NCI-H748 (cell line): ENCODE measurements around the gene ZFP64.
"Not testable (repeated sequence)": the region's sequence is repeated elsewhere in the genome, so short reads cannot be mapped to it uniquely, and the experiment has no call there.

ENCODE experiments used
- DNase-seq: peaks from one replicate; lab custom pipeline; 2025; ENCODE audit not compliant: unreplicated experiment; lab: John Stamatoyannopoulos, UW

ZFP64 gene

GRCh38 chr20:52204136-52204535 lies 12.6 kb upstream of the ZFP64 start:
- DNase-seq = peak; percentile 1

GRCh38 chr20:52201395-52201794 lies 9.8 kb upstream of the ZFP64 start:
- peak; percentile 86 for DNase-seq

- DNase-seq = peak; percentile 49
Measured at GRCh38 chr20:52200870-52201269, 9.3 kb upstream of the ZFP64 start.

- no peak for DNase-seq
Measured at GRCh38 chr20:52196845-52197244, 5.3 kb upstream of the ZFP64 start.

GRCh38 chr20:52193886-52194545 lies 2.4 kb upstream of the ZFP64 start:
- no peak for DNase-seq

GRCh38 chr20:52193133-52193532 lies 1.6 kb upstream of the ZFP64 start:
- DNase-seq = peak; percentile 1

- DNase-seq = not testable (repeated sequence)
Measured at GRCh38 chr20:52192719-52193007, 1.1 kb upstream of the ZFP64 start.

- peak; percentile 52 for DNase-seq
Measured at GRCh38 chr20:52191916-52192718, 538 bp upstream of the ZFP64 start.

- DNase-seq = peak; percentile 25
Measured at GRCh38 chr20:52190437-52191131, 995 bp downstream of the ZFP64 start.

- no peak for DNase-seq
Measured at GRCh38 chr20:52181766-52182165, 9.8 kb downstream of the ZFP64 start.

- no peak for DNase-seq
Measured at GRCh38 chr20:52180180-52180840, 11.3 kb downstream of the ZFP64 start.

- no peak for DNase-seq
Measured at GRCh38 chr20:52179331-52180179, 12.0 kb downstream of the ZFP64 start.

- DNase-seq = no peak
Measured at GRCh38 chr20:52178691-52179090, 12.9 kb downstream of the ZFP64 start.

- DNase-seq = no peak
Measured at GRCh38 chr20:52175840-52176239, 15.7 kb downstream of the ZFP64 start.

GRCh38 chr20:52172392-52173047 lies 19.1 kb downstream of the ZFP64 start:
- DNase-seq = no peak

GRCh38 chr20:52171025-52171424 lies 20.6 kb downstream of the ZFP64 start:
- DNase-seq = no peak

GRCh38 chr20:52168116-52168515 lies 23.5 kb downstream of the ZFP64 start:
- no peak for DNase-seq

GRCh38 chr20:52167232-52167840 lies 24.2 kb downstream of the ZFP64 start:
- no peak for DNase-seq

- DNase-seq = no peak
Measured at GRCh38 chr20:52166150-52166549, 25.4 kb downstream of the ZFP64 start.
